ENCODE data around the gene TMEM9. TPM values are rescaled to one million over a fixed set of nuclear protein-coding genes. Genes with fewer than 3 reads are reported as not detected.

The TMEM9 gene
- total and polyA plus RNA-seq, 10 of the 15 experiments (the other 5 are each of a cell fraction or from before 2014, with no cell fraction given), result 7.2 to 46.1 (median 17.3) TPM

GRCh38 chr1:201131398-201131797 is 22.9 kb downstream of the TMEM9 start:
- Histone ChIP-seq H3K27ac (ENCODE audit: control insufficient read depth, insufficient read depth) (no peak overlapping the region), H3K27me3 (replicated peaks in 1 of 2; ENCODE audit: control insufficient read depth in 2 of 2, insufficient read depth in 2 of 2, low read length in 1 of 2) (peaks cover 0 to 1% of the 10 kb centered on the region in 2 experiments; a peak in 1 of 4 replicates), H3K79me2 (ENCODE audit: control insufficient read depth, insufficient read depth, low read length) (no peaks in the 10 kb centered on the region), H4K20me1 (ENCODE audit: control insufficient read depth, insufficient read depth) (no peaks in the 10 kb centered on the region), H3K36me3 (ENCODE audit: control insufficient read depth in 2 of 2, insufficient read depth in 2 of 2, low read length in 1 of 2) (peaks cover 0 to 2% of the 10 kb centered on the region in 2 experiments; a peak in 2 of 4 replicates), H3K9ac (ENCODE audit: control insufficient read depth, insufficient read depth, low read length) (no peak overlapping the region), H3K9me3 (replicated peaks; ENCODE audit: control insufficient read depth, insufficient read depth, low read length) (no peaks in the 10 kb centered on the region), H2AFZ (ENCODE audit: control insufficient read depth, low read depth, low read length) (no peak overlapping the region), H3K4me1 (ENCODE audit: control insufficient read depth, insufficient read depth, low read length) (no peaks in the 10 kb centered on the region), H3K4me3 (no peak overlapping the region), H3K4me2 (ENCODE audit: control insufficient read depth, insufficient read depth) (no peak overlapping the region)
- ATAC-seq (no peak), FAIRE-seq (no peak), DNase-seq (ENCODE audit: low read depth, low spot score) (no peak)
- RAD21 ChIA-PET (ENCODE audit: unreplicated experiment), result no interaction called here
- TF ChIP-seq USF1 (IDR thresholded peaks at IDR 0.05; ENCODE audit: borderline replicate concordance, extremely low read length, insufficient read depth, low read depth, low read length), result no peak
- TF ChIP-seq ATF3 (IDR thresholded peaks at IDR 0.05; ENCODE audit: borderline replicate concordance, extremely low read depth, low read depth, low read length), result no peak
- TF ChIP-seq NR2F1 (conservative IDR thresholded peaks at IDR 0.05), result no peak
- no peak for TF ChIP-seq RUNX3 (IDR thresholded peaks at IDR 0.05; ENCODE audit: low read length)
- no peak for TF ChIP-seq SMC3 (IDR thresholded peaks at IDR 0.05; ENCODE audit: borderline replicate concordance, low read length)
- TF ChIP-seq LARP7 (IDR thresholded peaks at IDR 0.05), result no peak
- no peak for TF ChIP-seq FOS (IDR thresholded peaks at IDR 0.05; ENCODE audit: borderline replicate concordance, extremely low read depth, insufficient read length)
- no peak for TF ChIP-seq HCFC1 (IDR thresholded peaks at IDR 0.05; ENCODE audit: low read length)
- no peak for TF ChIP-seq SKIL (IDR thresholded peaks at IDR 0.05; ENCODE audit: low read depth, poor library complexity, severe bottlenecking)
- TF ChIP-seq PML (IDR thresholded peaks at IDR 0.05; ENCODE audit: low read length), result no peak
- TF ChIP-seq STAT3 (IDR thresholded peaks at IDR 0.05; ENCODE audit: low read depth, low read length), result no peak
- no peak for TF ChIP-seq DPF2 (IDR thresholded peaks at IDR 0.05)
- in situ Hi-C loops (cut with MboI), result no loop called here
- POLR2A ChIA-PET, result no interaction called here
- no TSS peak for BruUV-seq (replicated peaks)
- intact Hi-C loops (cut with micrococcal nuclease; ENCODE audit: unreplicated experiment), result no loop called here
- SMC1A ChIA-PET (ENCODE audit: uncharacterized antibody, unreplicated experiment), result no interaction called here
- CTCF ChIA-PET, result no interaction called here
- 60% methylated on average over 4 of the region's 4 CpGs for WGBS (ENCODE audit: insufficient coverage, insufficient replicate concordance, low lambda C conversion rate, missing lambda C conversion rate)

All from GM12878 (cell line).